HepG2 (cell line): ENCODE data around the gene KRT40.

Experiments used
- ATF1 ChIP-seq: IDR thresholded peaks from 2 replicates; pipeline ENCODE4 v1.6.1; 2016; ENCODE audit warnings: mild to moderate bottlenecking, control low read depth
- ATF2 ChIP-seq: sonication (generic); formaldehyde crosslinking; IDR thresholded peaks from 2 replicates; pipeline ENCODE4 v1.4.0; 2020; ENCODE audit warnings: missing genetic modification reagents
- CSRNP1 ChIP-seq: sonication (generic); formaldehyde crosslinking; IDR thresholded peaks from 2 replicates; pipeline ENCODE4 v1.8.1; 2023; ENCODE audit warnings: mild to moderate bottlenecking, missing genetic modification reagents
- CTCF ChIP-seq: sonication (generic); formaldehyde crosslinking; IDR thresholded peaks from 2 replicates; pipeline ENCODE4 v1.5.0; 2020; ENCODE audit warnings: mild to moderate bottlenecking, missing genetic modification reagents, moderate library complexity
- FOXO4 ChIP-seq: sonication (generic); formaldehyde crosslinking; conservative IDR thresholded peaks from 2 replicates; pipeline ENCODE4 v1.8.1; 2023; ENCODE audit warnings: missing genetic modification reagents
- GABPA ChIP-seq, 2 experiments: IDR thresholded peaks; 2 replicates each; pipeline ENCODE4 v1.6.1; 2011 to 2016; ENCODE audit warnings: low read depth in 2 of 2, low read length in 1 of 2, missing biosample characterization in 1 of 2, missing genetic modification characterization in 1 of 2
- KAT7 ChIP-seq: IDR thresholded peaks from 2 replicates; pipeline ENCODE4 v1.6.1; 2018; ENCODE audit warnings: borderline replicate concordance, missing compliant biosample characterization
- MTA3 ChIP-seq: sonication (generic); formaldehyde crosslinking; IDR thresholded peaks from 2 replicates; pipeline ENCODE4 v1.4.0; 2020; ENCODE audit warnings: missing genetic modification reagents
- POLR2AphosphoS5 ChIP-seq: IDR thresholded peaks from 2 replicates; pipeline ENCODE4 v1.6.1; 2012; ENCODE audit warnings: low read depth, low read length
- RAD21 ChIP-seq: fragments of 450-650 bp; formaldehyde crosslinking; IDR thresholded peaks from 2 replicates; pipeline ENCODE4 v1.5.0; 2020; ENCODE audit warnings: mild to moderate bottlenecking
- SMYD3 ChIP-seq: sonication (generic); formaldehyde crosslinking; IDR thresholded peaks from 2 replicates; pipeline ENCODE4 v1.8.1; 2023; ENCODE audit warnings: mild to moderate bottlenecking, missing genetic modification reagents
- ZFP36L2 ChIP-seq: sonication (generic); formaldehyde crosslinking; IDR thresholded peaks from 2 replicates; pipeline ENCODE4 v1.4.0; 2020; ENCODE audit warnings: missing genetic modification reagents
- ZNF318 ChIP-seq: sonication (generic); formaldehyde crosslinking; IDR thresholded peaks from 2 replicates; pipeline ENCODE4 v1.4.0; 2020; ENCODE audit warnings: mild to moderate bottlenecking, missing genetic modification reagents
- ZNF773 ChIP-seq: sonication (generic); formaldehyde crosslinking; IDR thresholded peaks from 2 replicates; pipeline ENCODE4 v1.4.0; 2020; ENCODE audit warnings: missing genetic modification reagents, borderline replicate concordance

GRCh38 chr17:41012326-41013120, 28.4 kb upstream of the KRT40 start:
- TF ChIP-seq ZNF318 (CRISPR knock-in tag) = no peak
- TF ChIP-seq GABPA (IDR thresholded peaks at IDR 0.05; ENCODE audit: low read depth, low read length) = no peak
- TF ChIP-seq GABPA (CRISPR knock-in tag; IDR thresholded peaks at IDR 0.05; ENCODE audit: low read depth) = no peak
- TF ChIP-seq ATF2 (CRISPR knock-in tag) = no peak
- no peak for TF ChIP-seq CTCF (CRISPR knock-in tag)
- TF ChIP-seq CSRNP1 = no peak
- no peak for TF ChIP-seq ZFP36L2 (CRISPR knock-in tag)
- no peak for TF ChIP-seq SMYD3 (CRISPR knock-in tag)
- no peak for TF ChIP-seq MTA3 (CRISPR knock-in tag)
- TF ChIP-seq ATF1 (CRISPR knock-in tag) = no peak
- TF ChIP-seq ZNF773 (CRISPR knock-in tag) = no peak
- no peak for TF ChIP-seq POLR2AphosphoS5
- TF ChIP-seq RAD21 (CRISPR knock-in tag) = no peak
- no peak for TF ChIP-seq FOXO4 (CRISPR knock-in tag)
- TF ChIP-seq KAT7 (CRISPR knock-in tag) = no peak
